Anterior cingulate cortex (tissue), 58 donors: ENCODE results near the gene CLCN4.

ENCODE experiments used
- DNase-seq, 58 donors: peaks; one replicate each; lab custom pipeline; 2025; lab: John Stamatoyannopoulos, UW

The CLCN4 gene

DNA sequence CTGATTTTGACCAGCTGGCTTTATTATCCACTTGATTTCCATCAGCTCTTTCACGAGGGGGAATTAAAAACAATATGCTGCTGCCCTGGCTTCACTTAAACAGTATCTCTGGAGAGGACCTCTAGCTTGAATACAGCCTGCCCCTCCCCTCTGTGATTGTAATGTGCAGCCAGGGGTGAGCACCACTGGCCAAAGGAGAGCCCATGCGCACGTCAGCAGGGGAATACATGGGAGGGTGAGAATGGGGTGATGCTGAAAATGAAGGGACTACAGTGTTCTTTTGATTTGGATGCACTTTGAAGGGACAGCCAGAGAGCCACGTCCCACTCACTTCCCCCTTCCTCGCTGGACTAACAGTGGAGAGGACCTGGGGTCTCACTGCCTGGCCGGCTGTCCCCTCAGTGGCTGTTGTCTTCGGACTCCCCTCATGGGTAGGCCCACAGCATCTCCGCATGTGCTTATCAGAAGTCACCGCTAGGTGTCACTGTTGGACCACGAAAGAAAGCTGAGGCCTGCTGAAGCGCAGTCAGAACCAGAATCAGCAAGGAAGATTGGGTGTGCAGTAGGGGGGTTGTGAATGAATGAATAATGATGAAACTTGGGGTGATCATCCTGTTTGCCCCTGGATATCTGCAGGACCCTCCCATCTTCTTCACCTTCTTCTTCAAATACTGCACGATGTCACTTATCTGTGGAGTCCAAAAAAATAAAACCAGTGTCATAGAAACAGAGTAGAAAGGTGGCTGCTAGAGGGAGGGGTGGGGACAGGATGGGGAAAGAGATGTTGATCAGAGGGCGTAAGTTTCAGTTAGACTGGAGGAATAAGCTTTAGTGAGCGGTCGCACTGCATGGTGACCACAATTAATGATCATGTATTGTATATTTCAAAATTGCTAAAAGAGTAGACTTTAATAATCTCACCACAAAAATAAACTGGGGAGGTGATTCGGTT lies 32.8 kb downstream of the CLCN4 start:
- DNase-seq: peak in 56 of 58 donors; percentile 3 to 83 (median 46)

DNA sequence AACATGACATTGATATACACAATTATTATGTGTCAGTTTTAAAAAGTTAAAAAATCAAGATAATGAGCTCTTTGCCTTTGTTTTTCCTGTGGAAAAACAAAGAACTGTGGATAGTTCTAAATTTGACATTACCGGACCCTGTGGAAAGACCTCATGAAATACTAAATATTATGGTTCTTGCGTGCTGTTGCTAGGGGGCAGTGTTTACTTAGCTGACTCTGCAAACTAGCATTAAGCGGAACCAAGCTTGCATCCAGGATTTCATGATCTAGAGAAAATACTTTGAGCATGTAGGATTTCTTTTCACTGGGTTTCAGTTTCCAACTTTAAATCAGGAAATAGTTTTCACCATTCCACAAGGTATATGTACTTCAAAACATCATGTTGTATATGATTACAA lies 33.6 kb downstream of the CLCN4 start:
- DNase-seq: peak in 8 of 58 donors; percentile 3 to 42 (median 12)

- no peak for DNase-seq
Observed at GRCh38 chrX:10193587-10193986, 36.8 kb downstream of the CLCN4 start.

- DNase-seq: no peak
Observed at GRCh38 chrX:10195425-10195824, 38.6 kb downstream of the CLCN4 start.

DNA sequence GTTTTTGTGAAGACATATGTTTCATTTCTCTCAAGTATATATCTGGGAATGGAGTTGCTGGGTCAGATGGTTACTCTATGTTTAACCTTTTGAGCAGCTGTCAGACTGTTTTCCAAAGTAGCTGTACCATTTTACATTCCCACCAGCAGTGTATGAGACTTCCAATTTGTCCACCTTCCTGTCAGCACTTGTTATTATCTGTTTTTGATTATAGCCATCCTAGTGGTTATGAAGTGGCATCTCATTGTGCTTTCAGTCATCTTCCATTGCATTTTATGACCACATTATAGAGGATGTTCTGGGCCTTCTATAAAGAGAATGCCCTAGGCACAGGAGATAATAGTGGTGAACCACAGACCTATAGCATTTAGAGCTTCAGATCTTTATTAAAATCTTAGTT lies 39.2 kb downstream of the CLCN4 start:
- no peak for DNase-seq

GRCh38 chrX:10197279-10198210 lies 40.8 kb downstream of the CLCN4 start:
- DNase-seq: no peak

DNA sequence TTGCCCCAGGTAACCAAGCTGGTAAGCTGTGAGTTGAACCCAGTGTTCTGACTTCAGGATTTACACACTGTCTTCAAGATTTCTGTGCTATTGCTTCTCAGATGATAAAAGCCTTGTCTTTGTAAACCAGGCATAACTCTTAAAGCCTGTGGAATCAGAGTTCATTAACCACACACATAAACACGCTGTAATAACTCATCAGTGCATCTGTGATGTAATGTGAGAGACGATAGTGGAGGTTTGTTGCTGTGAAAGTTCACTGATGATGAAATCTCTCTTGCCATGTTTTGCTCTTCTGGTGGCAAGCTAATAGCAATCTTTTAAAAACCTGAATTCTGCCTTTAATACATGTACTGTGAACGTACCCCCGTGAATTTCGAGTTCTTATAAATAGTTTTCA lies 41.5 kb downstream of the CLCN4 start:
- no peak for DNase-seq

- no peak for DNase-seq
Observed at GRCh38 chrX:10199212-10199611, 42.4 kb downstream of the CLCN4 start.

GRCh38 chrX:10203617-10204016 lies 46.8 kb downstream of the CLCN4 start:
- no peak for DNase-seq

GRCh38 chrX:10206317-10206716 lies 49.5 kb downstream of the CLCN4 start:
- peak in 19 of 58 donors; percentile 0 to 34 (median 10) for DNase-seq

- DNase-seq: no peak
Observed at GRCh38 chrX:10208281-10208856, 51.6 kb downstream of the CLCN4 start.

- no peak for DNase-seq
Observed at GRCh38 chrX:10208953-10209352, 52.2 kb downstream of the CLCN4 start.

GRCh38 chrX:10212395-10212794 lies 55.6 kb downstream of the CLCN4 start:
- DNase-seq: no peak

GRCh38 chrX:10213716-10214115 lies 56.9 kb downstream of the CLCN4 start:
- no peak for DNase-seq

DNA sequence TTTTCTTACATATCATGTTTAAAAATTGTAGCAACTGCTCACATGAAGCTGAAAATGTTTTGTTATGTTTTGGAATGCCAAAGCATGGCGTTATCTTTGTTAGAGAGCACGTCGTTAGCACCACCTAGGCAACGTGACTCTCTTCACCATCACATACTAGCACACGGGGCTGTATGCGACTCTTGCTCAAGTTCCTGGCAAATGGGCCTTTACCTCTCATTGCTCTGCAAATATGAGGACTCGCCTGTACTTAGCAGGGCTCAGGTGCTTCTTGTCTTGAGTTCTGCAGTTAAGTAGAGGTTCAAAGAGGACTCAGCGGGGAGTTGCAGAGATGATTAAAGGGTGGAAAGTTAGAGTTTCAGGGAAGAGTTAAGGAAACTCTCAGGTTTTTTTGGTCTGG lies 59.4 kb downstream of the CLCN4 start:
- no peak for DNase-seq

DNA sequence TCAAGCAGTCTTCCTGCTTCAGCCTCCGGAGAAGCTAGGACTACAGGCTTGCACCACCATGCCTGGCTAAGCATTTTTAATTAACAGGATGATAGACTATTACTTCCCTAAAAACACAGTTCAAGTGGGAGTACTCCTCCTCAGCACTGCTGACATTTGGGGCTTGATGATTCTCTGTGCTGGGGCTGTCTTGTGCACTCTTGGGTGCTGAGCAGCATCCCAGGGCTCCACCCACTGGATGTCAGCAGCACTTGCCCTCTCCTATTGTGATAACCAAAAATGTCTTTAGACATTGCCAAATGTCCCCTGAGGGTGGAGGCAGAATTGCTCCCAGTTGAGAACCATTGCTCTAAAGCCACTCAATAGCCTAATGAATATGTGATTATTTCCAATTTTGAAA lies 60.4 kb downstream of the CLCN4 start:
- peak in 1 of 58 donors; percentile 0 for DNase-seq

DNA sequence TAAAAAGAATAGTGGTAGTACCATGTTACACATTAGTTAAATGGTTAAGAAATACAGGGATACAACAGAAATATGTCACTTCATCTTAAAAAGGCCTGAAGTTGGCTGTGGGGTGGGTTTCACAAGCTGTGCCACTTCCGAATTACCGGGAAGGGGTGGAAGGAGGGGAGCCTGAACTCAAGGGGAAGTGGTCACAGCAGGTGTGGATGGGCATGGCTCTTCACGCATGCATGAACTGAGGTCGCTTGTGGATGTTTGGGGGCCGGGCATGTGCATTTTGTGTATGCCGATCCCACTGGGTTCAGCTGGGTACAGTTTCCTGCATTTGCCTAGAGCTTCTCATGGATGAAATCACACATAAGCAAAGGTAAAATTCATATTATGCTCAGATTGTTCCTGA lies 64.9 kb downstream of the CLCN4 start:
- DNase-seq: no peak

- DNase-seq: no peak
Observed at GRCh38 chrX:10223276-10223675, 66.5 kb downstream of the CLCN4 start.

- DNase-seq: no peak
Observed at GRCh38 chrX:10223781-10224180, 67.0 kb downstream of the CLCN4 start.

GRCh38 chrX:10230222-10230621 lies 73.4 kb downstream of the CLCN4 start:
- DNase-seq: no peak

- no peak for DNase-seq
Observed at GRCh38 chrX:10231461-10231860, 74.7 kb downstream of the CLCN4 start.
